Tibial artery (tissue), 4 donors: ENCODE measurements around the gene FMNL1.

Source experiments
- DNase-seq, 2 donors: peaks; one replicate each; pipeline ENCODE4 v3.0.0-alpha.2; 2019
- H3K27ac ChIP-seq, 2 donors: fragments of 200-600 bp; sonication (generic) in 1 of 2; 1 replicate in 1 of 2; 2 replicates in 1 of 2; pipeline ENCODE4 v1.5.1; 2018 to 2019; ENCODE audit warnings: mild to moderate bottlenecking in 1 of 2
- H3K27me3 ChIP-seq, 2 donors: fragments of 200-600 bp; sonication (generic) in 1 of 2; one replicate each; pipeline versions ENCODE4 v1.5.1 to v1.6.0; 2016 to 2019
- H3K36me3 ChIP-seq, 3 donors: fragments of 200-600 bp; sonication (generic) in 2 of 3; one replicate each; pipeline ENCODE4 v1.5.1; 2016 to 2019; ENCODE audit warnings: mild to moderate bottlenecking in 2 of 3
- H3K4me1 ChIP-seq, 4 donors: fragments of 200-600 bp; sonication (generic) in 2 of 4; 1 replicate in 3 of 4; 2 replicates in 1 of 4; pipeline ENCODE4 v1.5.1; 2016 to 2019
- H3K4me3 ChIP-seq, 2 donors: fragments of 200-600 bp; sonication (generic) in 1 of 2; 1 replicate in 1 of 2; 2 replicates in 1 of 2; pipeline ENCODE4 v1.5.1; 2018 to 2019; ENCODE audit warnings: mild to moderate bottlenecking in 2 of 2
- H3K9me3 ChIP-seq, 3 donors: fragments of 200-600 bp; sonication (generic) in 1 of 3; one replicate each; pipeline ENCODE4 v1.5.1; 2016 to 2019
- intact Hi-C: fragments of 100-400 bp; cut with DNase I; formaldehyde crosslinking; loops from one replicate; pipeline ENCODE4 v1.15.0; 2023; ENCODE audit warnings: low total_unique reads
- TF ChIP-seq, protein P1 (sequence below), 2 experiments: fragments of 200-600 bp in 1 of 2; fragments of 450-650 bp in 1 of 2; IDR thresholded peaks; one replicate each; pipeline ENCODE4 v1.5.1; 2017 to 2019; ENCODE audit warnings: antibody characterized with exemption in 2 of 2, mild to moderate bottlenecking in 1 of 2, moderate library complexity in 1 of 2

FMNL1 gene

GRCh38 chr17:45284176-45285140 lies 62.8 kb downstream of the FMNL1 start:
- no peak for DNase-seq
- no peaks in the 10 kb centered on the region for H3K27me3 ChIP-seq
- peaks cover 38 to 84% (median 66%) of the 10 kb centered on the region in 3 donors for H3K36me3 ChIP-seq
- no peak overlapping the region for H3K4me3 ChIP-seq
- H3K27ac ChIP-seq, result no peak overlapping the region
- H3K4me1 ChIP-seq, result peaks cover 0 to 6% (median 0%) of the 10 kb centered on the region in 4 donors
- intact Hi-C loops, result loop anchor here (5.0 kb wide), 1 partner anchor 38 kb away; no protein-coding TSS in a partner anchor
- TF ChIP-seq, protein P1, sequence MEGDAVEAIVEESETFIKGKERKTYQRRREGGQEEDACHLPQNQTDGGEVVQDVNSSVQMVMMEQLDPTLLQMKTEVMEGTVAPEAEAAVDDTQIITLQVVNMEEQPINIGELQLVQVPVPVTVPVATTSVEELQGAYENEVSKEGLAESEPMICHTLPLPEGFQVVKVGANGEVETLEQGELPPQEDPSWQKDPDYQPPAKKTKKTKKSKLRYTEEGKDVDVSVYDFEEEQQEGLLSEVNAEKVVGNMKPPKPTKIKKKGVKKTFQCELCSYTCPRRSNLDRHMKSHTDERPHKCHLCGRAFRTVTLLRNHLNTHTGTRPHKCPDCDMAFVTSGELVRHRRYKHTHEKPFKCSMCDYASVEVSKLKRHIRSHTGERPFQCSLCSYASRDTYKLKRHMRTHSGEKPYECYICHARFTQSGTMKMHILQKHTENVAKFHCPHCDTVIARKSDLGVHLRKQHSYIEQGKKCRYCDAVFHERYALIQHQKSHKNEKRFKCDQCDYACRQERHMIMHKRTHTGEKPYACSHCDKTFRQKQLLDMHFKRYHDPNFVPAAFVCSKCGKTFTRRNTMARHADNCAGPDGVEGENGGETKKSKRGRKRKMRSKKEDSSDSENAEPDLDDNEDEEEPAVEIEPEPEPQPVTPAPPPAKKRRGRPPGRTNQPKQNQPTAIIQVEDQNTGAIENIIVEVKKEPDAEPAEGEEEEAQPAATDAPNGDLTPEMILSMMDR (IDR thresholded peaks at IDR 0.05), result no peak
- H3K9me3 ChIP-seq, result no peaks in the 10 kb centered on the region

DNA sequence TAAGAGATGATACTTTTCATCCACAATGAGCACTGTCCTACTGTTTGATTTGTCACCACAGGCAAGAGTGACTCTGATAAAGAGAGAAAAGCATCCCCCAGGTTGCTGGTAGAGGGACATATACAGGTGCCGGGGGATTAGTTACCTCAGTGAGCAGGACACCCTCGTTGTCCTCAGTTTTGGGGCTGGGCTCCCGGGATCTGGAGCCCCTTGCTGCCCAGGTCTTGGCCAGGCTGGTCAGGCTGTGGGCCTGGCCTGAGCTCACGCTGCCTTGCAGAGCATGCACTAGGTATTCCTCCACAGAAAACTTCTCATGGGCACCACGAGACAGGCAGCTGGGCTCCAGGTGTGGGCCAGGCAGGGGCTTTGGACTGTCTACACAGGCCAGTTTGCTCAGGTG lies 64.6 kb downstream of the FMNL1 start:
- H3K9me3 ChIP-seq, result no peaks in the 10 kb centered on the region
- intact Hi-C loops, result loop anchor here (5.0 kb wide), 1 partner anchor 36 kb away; no protein-coding TSS in a partner anchor
- H3K4me3 ChIP-seq, result no peak overlapping the region
- TF ChIP-seq, protein P1 (IDR thresholded peaks at IDR 0.05), result no peak
- no peaks in the 10 kb centered on the region for H3K27me3 ChIP-seq
- peaks cover 0 to 24% (median 3%) of the 10 kb centered on the region in 4 donors for H3K4me1 ChIP-seq
- DNase-seq, result no peak
- H3K27ac ChIP-seq, result no peak overlapping the region
- peaks cover 38 to 83% (median 74%) of the 10 kb centered on the region in 3 donors for H3K36me3 ChIP-seq

- TF ChIP-seq, protein P1 (IDR thresholded peaks at IDR 0.05), result no peak
- H3K36me3 ChIP-seq, result peaks cover 36 to 73% (median 70%) of the 10 kb centered on the region in 3 donors
- no peak overlapping the region for H3K27ac ChIP-seq
- H3K27me3 ChIP-seq, result no peaks in the 10 kb centered on the region
- intact Hi-C loops, result loop anchor here (5.0 kb wide), 1 partner anchor 34 kb away; no protein-coding TSS in a partner anchor
- no peaks in the 10 kb centered on the region for H3K9me3 ChIP-seq
- DNase-seq, result no peak
- H3K4me1 ChIP-seq, result peaks cover 0 to 39% (median 17%) of the 10 kb centered on the region in 4 donors
- no peak overlapping the region for H3K4me3 ChIP-seq
These were observed 66.1 kb downstream of the FMNL1 start for GRCh38 chr17:45287526-45288500.

GRCh38 chr17:45288825-45289224 lies 67.1 kb downstream of the FMNL1 start:
- no peaks in the 10 kb centered on the region for H3K27me3 ChIP-seq
- H3K36me3 ChIP-seq, result peaks cover 26 to 63% (median 60%) of the 10 kb centered on the region in 3 donors
- intact Hi-C loops, result loop anchor here (5.0 kb wide), 1 partner anchor 33 kb away; no protein-coding TSS in a partner anchor
- no peaks in the 10 kb centered on the region for H3K9me3 ChIP-seq
- DNase-seq, result no peak
- H3K4me3 ChIP-seq, result no peak overlapping the region
- peaks cover 0 to 49% (median 28%) of the 10 kb centered on the region in 4 donors for H3K4me1 ChIP-seq
- TF ChIP-seq, protein P1 (IDR thresholded peaks at IDR 0.05), result no peak
- H3K27ac ChIP-seq, result no peak overlapping the region
